ENCODE results near the gene CCDC174.

DNA sequence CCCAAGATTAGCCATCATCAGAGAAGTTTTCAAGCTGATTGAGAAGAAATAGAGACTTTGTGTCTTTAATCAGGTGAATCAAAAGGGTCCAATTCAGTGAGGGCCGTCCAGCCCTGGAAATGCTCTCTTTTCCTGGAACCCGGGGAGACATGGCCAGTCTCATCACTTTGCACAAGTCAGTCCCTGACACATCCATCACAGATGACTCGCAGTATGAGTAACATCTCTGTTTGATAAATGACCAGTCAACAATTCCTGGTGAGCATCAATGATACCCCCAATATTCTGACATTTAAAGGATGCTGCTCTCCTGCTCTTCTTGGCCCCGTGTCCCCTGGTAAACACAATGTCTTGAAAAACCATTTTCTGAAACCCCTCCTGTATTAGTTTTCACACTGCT is 50.1 kb downstream of the CCDC174 start:
- TF ChIP-seq CTCF (IDR thresholded peaks at IDR 0.05) (no peak), POLR2A (IDR thresholded peaks at IDR 0.05) (no peak), POLR2AphosphoS5 (IDR thresholded peaks at IDR 0.05; ENCODE audit: insufficient read depth in 1 of 2, low read depth in 1 of 2) (no peak)

All from vagina (tissue), 2 donors.